A204.1 (cell line): ENCODE data around the gene CCDC13.
"Not testable (repeated sequence)": the region's sequence is repeated elsewhere in the genome, so short reads cannot be mapped to it uniquely, and the experiment has no call there.

ENCODE experiments used
- FAIRE-seq: peaks from 2 replicates; lab custom pipeline; 2012; peaks lifted over from hg19 to GRCh38; lab: Jason Lieb, UNC

The CCDC13 gene, protein sequence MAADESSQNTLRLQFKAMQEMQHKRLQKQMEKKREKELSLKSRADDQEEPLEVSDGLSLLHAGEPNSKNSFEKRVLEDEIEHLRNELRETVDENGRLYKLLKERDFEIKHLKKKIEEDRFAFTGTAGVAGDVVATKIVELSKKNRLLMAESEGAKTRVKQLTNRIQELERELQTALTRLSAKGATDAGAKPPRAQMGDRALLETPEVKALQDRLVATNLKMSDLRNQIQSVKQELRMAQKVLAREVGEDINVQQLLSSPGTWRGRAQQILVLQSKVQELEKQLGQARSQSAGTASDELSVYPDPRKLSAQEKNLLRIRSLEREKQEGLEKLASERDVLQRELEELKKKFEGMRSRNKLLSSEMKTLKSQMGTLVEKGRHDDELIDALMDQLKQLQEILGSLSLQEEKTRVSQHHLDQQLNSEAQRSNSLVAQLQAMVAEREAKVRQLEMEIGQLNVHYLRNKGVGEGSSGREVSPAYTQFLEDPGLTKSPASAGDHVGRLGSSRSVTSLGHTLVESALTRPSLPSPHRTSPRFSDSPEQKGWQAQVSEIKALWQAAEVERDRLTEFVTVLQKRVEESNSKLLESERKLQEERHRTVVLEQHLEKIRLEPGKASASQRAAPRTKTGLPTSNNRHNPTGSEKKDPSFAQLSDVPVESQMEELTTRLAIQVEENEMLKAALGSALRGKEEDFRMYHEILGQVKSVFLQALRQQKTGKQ

DNA sequence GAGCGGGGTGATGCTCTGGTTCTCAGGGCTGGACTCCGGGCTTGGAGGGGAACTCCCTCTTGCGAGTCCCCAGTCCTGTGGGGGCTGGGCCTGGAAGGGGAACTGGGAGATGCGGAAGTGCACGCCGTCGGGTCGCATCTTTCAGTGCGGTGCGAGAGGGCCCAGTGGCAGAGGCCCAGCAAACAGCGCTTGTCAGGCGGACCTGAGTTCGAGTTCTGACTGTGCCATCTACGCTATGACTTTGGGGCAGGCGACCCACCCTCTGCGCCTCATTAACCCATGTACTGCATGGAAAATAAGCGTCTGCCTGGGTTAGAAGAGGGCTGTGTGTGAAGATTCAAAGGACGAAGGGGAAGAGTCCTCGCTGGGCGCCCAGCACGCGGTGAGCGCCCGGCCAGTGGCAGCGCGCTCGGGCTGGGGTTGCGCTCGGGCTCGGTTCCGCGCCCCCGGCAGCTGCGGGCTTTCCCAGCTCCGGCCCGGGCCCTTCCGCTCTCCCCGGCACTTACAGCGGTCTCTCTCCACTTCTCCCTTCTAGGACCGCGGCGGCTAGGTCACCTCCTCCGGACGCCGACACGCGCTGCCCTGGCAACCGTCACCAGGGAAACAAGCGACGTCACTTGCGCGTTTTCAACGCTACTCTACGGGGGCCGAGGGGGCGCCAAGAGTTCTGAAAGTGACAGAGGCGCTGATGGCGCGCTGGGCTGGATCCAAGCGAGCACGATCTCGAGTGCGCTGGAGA is at the start of gene CCDC13:
TSS of gene CCDC13 (minus strand) at position 584 of the 739 bp plus-strand sequence. CDS start 14,908 bp downstream, outside the sequence.
- FAIRE-seq, result peak; percentile 70

DNA sequence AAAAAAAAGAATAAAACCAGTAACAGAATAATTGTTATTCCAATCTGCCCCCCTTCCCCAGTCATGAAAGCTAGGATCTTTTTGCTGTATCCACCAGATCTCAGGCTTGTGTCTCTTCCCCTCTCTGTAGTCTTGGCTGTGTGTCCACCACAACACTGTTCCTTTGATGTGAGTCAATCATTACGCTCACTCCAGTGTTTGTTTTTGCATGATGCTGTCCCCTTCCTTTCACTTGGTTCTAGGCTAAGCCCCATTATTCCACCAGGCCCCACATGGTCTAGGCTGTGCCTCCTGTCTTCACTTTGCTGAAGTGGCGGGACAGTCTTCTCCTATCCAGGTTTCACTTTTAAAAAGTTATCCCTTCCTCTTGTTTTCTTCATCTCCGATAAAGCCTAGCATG is 49.8 kb upstream of the CCDC13 start:
- no peak for FAIRE-seq

DNA sequence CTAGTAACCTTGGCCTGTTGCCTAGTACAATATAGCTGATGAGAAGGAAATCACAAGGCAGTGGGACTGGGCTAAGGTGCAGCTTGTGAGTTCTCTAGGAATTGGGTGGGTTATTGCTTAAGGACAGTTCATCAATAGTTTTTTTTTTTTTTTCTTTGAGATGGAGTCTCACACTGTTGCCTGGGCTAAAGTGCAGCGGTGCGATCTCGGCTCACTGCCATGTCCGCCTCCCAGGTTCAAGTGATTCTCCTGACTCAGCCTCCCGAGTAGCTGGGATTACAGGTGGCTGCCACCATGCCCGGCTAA is 47.6 kb upstream of the CCDC13 start:
- no peak for FAIRE-seq

DNA sequence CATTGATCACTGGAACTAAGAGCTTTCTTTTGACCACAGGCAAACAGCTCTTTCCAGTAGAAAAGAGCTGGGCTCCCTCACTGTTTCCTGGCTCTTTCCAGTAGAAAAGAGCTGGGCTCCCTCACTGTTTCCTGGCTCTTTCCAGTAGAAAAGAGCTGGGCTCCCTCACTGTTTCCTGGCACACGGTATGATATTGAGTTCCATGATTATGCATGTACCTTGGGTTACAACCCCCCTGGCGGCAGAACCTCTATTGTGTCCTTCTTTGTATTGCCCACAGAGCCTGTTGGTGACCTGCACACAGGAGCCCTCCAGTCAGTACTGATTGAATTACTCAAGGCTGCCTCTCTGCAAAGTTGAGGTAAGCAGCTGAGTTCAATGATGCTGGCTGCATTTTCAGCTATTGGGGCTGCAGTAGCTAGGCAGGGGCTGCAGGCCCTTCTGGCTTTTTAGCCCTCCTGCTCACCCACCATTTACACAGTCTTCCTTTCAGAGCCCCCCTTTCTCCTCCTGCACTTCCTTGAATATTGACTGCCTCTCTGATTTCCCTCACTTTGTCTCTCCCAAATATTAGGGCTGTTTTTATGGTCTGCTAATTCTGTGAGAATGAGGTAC is 46.4 kb upstream of the CCDC13 start:
- FAIRE-seq, result no peak

DNA sequence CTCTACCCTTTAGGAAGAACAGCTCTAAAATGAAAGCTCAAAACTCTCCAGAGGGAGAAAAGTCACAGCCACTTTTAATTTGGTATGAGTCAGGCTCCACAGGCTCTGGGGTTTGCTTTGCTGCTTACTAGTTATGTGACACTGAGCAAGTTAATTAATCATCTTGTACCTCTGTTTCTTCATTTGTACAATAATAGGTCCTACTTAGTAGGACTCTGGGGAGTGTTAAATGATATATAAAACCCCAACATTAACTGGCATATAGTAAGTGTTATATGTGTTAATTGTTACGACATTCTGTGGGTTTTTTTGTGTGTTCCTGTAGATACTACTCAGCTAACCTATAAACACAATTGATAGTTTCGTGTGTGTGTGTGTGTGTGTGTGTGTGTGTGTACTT is 42.8 kb upstream of the CCDC13 start:
- FAIRE-seq, result no peak

DNA sequence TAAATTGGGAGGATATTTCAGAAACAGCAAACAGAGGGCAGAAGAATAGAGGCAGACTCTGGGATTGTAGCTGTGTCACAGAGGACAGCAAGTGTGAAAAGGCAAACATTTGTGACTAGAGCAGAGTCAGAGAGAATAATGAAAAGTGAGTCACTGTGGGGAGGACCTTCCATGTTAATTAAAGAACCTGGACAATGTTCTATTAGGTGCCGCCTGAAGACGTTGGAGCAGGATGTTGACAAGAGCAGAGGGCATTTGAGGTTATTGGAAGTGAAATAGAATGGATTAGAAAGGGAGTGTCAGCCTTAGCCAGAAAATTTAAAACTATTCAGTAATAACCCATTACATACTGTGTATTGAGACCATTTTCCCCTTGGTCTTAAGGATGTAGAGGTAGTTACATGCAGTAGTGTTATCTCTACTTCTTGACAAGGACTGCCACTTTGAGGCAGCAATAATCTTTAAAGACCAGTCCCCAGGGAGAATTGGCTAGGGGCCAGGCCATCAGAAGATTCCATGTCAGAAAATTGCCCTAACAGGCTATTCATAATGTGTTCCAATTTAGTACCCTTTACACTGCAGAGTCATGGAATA is 42.0 kb upstream of the CCDC13 start:
- no peak for FAIRE-seq

DNA sequence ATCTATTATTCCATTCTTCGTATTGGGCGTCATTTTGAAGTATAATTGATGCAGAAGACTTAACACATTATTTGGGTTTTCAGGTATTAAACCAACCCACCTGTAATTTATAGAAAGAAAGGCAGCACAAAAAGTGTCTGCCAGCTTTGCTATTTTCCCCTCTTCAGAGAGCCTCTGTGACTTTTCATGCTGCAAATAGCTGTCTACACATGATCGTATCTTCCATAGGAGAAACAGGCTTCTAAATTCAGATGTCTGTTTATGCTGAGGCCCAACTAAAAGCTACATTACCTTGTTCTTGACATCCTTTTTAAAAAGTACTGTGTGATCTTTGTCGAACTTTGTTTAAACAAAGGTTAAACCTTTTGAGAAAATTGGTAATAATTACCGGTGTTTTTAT is 41.2 kb upstream of the CCDC13 start:
- FAIRE-seq, result no peak

DNA sequence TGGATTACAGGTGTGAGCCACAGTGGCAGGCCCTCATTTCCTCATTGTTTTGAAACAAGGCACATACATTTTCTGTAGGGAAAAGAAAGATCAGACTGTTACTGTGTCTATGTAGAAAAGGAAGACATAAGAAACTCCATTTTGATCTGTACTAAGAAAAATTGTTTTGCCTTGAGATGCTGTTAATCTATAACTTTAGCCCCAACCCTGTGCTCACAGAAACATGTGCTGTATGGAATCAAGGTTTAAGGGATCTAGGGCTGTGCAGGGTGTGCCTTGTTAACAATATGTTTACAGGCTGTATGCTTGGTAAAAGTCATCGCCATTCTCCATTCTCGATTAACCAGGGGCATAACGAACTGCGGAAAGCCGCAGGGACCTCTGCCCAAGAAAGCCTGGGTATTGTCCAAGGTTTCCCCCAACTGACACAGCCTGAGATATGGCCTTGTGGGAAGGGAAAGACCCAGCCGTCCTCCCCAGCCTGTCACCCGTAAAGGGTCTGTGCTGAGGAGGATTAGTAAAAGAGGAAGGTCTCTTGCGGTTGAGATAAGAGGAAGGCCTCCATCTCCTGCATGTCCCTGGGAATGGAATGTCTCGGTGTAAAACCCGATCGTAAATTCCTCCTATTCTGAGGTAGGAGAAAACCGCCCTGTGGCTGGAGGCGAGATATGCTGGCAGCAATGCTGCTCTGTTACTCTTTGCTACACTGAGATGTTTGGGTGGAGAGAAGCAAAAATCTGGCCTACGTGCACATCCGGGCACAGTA is 38.2 kb upstream of the CCDC13 start:
- not testable (repeated sequence) for FAIRE-seq

DNA sequence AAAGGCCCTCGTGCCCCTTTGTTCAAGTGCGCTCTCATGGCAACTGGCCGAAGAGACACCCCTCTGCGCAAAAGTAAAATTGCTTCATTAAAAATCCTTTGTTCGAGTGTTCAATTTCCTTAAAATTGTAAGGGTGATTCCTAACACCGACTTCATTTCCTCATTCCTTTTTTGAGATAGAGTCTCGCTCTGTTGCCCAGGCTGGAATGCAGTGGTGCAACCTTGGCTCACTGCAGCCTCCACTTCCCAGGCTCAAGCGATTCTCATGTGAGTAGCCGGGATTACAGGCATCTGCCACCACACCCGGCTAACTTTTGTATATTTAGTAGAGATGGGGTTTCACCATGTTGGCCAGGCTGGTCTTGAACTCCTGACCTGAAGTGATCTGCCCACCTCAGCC is 37.7 kb upstream of the CCDC13 start:
- FAIRE-seq, result not testable (repeated sequence)

DNA sequence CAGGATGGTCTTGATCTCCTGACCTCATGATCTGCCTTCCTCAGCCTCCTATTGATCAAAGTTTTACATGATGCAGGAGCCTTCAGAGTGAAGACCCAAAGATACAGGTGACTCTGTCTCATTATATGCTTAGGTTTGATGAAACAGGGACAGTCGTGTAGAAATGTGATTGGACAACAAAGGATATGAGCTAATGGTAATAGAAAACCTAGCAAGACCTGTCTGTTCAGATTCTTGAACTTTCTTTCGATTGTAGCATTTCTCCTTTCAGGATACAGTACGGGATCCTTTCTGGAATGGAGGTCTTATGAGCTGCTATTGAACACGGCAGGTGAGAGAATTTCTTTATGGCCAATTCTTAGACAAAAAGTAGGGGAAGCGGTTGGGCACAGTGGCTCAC is 36.1 kb upstream of the CCDC13 start, which contains the start of gene ACKR2:
TSS of gene ACKR2 (plus strand) at position 244 of the 400 bp plus-strand sequence. CDS start 55,058 bp downstream, outside the sequence.
- no peak for FAIRE-seq

DNA sequence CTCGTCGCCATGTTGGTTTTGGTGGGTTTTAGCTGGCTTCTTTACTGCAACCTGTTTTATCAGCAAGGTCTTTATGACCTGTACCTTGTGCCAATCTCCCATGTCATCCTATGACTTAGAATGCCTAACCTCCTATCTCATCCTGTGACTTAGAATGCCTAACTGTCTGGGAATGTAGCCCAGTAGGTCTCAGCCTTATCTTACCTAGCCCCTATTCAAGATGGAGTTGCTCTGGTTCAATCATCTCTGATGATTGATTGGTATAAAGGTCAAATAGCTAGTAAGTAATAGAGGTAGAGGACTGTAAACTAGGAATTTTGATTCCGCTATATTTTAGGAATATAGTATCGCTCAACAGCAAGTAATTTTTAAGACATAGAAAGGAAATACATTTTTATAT is 34.9 kb upstream of the CCDC13 start:
- FAIRE-seq, result no peak

DNA sequence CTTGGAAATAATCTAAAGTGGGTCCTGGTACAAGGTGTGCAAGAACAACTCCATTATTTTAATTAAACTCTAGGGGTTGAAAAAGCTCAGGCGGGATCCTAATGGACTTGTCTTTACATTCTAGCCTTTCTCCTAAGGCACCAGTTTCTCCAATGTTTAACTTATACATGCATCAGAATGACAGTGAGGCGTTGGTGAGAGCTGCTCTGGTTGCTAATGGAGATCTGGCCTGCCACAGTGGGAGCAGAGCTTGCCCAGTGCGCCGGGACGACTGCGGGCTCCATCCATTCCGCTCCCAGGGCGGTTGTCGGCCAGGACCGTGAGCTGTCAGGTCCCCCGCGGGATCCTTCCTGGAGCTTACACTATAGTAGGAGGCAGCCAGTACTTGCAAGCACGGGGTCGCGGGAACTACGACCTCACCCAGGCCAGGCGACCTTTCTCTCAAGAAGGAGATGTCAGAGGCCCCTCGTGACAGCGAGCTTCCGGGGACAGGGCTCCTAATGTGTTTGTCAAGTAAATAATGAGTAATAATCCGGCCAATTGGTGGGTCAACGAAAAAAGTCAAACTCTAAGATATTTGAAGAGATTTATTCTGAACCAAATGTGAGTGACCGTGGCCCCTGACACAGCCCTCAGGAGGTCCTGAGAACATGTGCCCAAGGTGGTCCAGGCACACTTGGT is 32.2 kb upstream of the CCDC13 start:
- FAIRE-seq, result no peak

DNA sequence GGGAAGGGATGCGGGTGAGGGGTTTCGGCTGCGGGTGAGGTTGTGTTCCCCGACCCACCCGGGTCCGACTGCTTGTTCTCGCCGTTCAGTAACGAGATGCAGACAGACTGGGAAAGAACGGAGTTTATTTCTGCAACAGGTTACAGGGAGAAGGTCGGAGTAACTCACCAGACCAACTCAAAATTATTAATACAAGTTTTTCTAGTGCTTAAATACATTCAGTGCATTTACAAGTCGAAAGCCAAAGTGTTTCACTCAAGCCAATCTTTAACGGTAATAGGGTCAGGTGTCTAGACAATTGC is 31.7 kb upstream of the CCDC13 start:
- FAIRE-seq, result no peak

DNA sequence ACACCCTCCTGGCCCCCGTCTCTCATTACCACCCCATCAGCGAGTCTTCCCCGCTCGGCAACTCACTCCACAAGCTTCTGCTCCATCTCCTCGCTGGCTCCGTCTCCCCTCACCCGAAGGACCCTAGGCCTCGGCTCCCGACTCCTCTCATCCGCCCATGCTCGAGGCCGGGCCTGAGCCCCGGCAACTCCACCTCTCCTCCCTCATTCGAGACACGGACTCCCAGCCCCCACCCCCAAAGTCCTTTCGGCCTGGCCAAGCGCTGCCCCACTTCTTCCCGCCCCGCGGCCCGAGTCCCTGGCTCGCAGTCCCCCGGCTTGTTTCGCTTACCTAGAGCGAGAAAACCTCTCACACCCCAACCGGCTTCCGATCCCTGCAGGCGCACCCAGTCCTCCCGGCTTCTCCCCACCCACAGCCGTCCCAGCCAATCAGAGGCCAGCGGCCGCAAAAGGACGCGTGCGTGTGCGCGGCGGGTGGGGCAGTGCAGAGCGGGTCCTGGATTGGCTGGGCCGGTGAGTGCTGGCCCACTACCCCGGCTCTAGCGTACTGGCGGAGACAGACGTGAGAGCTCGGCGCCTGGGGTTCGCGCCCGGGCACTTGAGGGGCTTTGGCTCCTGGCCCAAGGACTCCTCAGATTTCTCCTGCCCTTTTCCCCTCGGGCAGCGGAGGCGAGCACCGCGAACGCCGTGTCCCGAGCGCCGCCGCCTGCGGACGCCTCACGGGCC is 31.2 kb upstream of the CCDC13 start, which contains the start of gene HIGD1A:
TSS of gene HIGD1A (minus strand) at position 385 of the 725 bp plus-strand sequence. CDS start 10,237 bp downstream, outside the sequence.
- peak; percentile 91 for FAIRE-seq

DNA sequence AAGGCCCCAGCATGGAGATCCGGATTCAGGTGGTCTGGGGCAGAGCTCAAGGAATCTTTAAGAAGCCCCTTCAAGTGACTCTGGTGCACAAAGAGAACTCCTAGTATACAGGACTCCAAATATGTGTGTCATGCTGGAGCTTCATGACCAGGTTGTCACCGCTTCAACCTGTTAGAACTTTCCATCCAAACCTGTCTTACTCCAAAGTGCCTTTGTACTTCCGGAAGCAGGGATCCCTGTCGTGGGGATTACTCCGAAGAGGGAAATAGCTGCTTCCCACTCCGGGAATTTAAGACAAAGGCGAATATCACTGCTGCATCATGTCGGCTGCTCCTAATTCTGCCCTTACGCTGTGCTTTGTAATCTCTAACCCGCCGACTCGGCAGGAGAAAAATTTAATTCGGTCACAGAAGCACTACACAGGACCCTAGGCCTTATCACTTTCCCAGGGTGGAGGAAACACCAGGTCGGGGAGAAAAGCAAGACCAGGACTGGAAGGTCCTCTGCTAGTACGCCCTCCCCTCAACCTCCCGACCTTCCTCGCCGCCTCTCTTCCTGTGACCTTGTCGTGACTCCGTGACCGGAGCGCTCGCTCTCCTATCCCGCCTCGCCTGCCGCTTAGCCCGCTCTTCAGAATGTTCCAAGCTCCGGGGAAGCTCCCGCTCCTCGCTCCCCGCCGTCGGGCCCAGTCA is 30.5 kb upstream of the CCDC13 start:
- no peak for FAIRE-seq

DNA sequence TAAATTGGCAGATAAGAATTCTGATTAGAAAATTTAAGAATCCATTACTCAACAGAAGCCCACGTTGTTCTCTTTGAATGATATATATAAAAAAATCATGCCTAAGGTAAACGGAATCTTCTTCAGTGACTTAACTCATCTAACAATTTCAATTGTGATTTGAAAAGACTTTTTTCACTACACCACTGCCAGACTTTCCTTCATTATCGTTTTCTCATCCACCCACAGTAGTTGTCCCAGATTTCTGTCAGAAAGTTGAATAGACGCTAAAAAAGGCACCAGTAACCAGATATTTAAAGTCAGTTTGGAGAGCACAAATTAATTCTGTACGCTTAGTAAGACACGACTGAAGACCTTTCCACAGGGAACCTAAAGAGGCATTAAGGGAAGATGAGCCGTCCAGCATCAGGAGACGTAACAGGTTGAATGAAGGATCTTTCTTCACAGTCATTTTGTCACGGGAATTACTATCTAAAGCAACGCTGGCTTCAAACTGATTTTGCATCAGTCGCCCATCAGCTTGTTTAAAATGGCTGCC is 29.9 kb upstream of the CCDC13 start:
- no peak for FAIRE-seq

DNA sequence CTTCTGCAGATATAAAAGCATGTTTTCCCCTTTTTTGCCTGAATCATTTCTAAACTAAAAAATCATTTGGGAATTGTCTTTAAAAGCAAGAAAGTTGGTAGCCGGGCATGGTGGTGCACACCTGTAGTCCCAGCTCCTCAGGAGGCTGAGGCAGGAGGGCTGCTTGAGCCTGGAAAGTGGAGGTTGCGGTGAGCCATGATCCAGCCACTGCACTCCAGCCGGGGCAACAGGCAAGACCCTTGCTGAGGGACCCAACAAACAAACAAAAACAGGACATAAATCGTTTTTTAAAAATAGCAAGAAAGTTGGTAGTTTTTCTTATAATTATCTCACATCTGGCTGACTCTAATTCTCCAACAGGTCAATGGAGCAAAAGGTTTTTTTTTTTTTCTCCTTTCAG is 28.7 kb upstream of the CCDC13 start:
- no peak for FAIRE-seq

DNA sequence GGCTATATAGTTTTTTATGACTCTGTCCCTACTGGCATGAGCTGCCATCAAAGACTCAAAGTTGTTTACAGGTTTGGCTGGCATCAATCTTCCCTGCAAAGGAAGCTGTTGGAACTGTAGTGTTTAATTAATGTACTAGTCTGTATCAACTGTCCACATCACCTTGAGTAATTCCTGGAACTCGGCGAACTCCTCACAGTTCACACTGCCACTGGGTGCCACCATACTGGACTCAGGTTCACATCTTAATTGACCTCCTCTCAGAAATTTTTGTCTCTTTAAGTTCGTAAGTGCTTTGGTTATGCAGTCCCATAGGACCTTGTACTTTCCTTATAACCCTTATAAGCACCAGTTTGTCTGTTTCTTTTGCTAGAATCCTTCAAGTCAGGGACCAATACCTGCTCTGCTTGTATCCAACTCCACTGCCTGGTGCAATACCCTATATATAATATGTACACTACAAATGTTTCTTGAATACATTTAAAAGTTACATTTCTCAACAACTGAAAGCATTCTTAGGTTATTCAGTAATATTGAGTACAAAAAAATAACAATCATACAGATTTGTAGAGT is 28.1 kb upstream of the CCDC13 start:
- no peak for FAIRE-seq

DNA sequence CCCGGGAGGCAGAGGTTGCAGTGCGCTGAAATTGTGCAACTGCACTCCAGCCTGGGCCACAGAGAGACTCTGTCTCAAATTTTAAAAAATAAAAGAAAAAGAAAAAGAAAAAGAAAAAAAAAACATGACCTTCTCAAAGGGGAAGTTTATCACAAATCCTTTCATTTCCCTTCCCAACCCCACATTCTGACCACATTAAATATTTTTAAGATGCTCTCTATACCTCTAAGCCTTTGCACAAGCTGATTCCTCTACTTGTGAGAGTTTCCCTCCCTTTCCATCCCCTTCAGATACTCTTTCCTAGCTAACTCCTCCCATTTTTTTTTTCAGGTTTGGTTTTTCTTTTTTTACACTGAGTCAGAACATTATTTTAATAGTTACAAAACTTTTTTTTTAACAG is 27.2 kb upstream of the CCDC13 start:
- FAIRE-seq, result no peak
